ENCODE measurements around the gene ZNF862.

DNA sequence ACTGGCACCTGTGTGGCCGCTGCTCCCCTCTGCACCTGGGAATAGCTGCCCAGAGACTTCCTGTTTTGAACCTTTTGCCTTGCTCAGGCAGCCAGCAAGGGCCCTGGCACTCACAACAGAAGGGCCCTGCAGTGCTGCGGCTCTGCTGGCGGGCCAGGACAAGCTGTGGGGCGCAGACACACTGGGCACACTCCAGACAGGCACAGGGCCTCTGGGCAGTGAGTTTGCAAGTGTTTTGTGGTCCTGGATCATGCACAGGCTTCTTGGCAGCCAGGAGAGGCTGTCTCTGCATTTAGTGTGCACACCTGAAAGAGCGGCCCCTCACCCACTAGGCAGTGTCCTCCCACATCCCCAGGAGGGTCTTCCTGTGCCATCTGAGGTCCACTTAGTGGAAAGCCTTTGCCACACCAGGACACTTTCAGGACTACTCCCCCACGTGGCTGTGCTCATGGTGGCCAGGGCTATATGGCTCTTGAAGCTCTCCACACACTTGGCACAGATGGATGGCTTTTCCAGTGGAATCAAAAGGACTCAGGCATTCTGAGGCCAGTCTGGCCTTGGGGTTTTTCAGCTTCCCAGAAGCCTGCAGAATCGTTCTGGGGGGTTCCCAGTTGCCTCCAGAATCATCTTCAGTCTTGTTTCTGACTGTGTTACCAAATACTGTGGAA, 30.6 kb downstream of the ZNF862 start:
- TF ChIP-seq, protein P1, sequence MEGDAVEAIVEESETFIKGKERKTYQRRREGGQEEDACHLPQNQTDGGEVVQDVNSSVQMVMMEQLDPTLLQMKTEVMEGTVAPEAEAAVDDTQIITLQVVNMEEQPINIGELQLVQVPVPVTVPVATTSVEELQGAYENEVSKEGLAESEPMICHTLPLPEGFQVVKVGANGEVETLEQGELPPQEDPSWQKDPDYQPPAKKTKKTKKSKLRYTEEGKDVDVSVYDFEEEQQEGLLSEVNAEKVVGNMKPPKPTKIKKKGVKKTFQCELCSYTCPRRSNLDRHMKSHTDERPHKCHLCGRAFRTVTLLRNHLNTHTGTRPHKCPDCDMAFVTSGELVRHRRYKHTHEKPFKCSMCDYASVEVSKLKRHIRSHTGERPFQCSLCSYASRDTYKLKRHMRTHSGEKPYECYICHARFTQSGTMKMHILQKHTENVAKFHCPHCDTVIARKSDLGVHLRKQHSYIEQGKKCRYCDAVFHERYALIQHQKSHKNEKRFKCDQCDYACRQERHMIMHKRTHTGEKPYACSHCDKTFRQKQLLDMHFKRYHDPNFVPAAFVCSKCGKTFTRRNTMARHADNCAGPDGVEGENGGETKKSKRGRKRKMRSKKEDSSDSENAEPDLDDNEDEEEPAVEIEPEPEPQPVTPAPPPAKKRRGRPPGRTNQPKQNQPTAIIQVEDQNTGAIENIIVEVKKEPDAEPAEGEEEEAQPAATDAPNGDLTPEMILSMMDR (IDR thresholded peaks at IDR 0.05), result no peak
- TF ChIP-seq EP300 (IDR thresholded peaks at IDR 0.05), result no peak
